ENCODE data around the gene STK39. TPM values are rescaled to one million over a fixed set of nuclear protein-coding genes. Genes with fewer than 3 reads are reported as not detected.

The STK39 gene
- total and polyA plus RNA-seq, 11 donors: 13.1 to 40.1 (median 21.5) TPM

DNA sequence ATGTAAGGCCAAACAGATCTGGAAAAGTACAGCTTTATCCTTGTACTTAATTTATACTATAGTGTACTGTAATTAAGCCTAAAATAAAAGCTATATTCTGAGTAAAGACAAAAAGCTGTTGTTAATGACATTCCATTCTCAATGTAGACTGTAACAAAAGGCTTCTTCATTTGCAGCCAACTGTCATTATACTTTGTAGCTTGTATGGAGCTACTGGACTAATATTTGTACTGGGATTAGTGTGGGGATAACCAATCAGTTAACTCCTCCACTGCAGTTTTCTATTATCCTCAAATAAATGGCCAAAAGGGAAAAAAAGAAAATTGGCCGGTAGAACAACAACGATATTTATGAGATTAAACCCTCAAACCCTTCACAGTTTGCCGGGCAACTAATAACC, 66.5 kb downstream of the STK39 start:
- WGBS, 4 donors: 89 to 95% (median 93%) methylated on average over 3 of the region's 3 CpGs
- TF ChIP-seq, protein P1, sequence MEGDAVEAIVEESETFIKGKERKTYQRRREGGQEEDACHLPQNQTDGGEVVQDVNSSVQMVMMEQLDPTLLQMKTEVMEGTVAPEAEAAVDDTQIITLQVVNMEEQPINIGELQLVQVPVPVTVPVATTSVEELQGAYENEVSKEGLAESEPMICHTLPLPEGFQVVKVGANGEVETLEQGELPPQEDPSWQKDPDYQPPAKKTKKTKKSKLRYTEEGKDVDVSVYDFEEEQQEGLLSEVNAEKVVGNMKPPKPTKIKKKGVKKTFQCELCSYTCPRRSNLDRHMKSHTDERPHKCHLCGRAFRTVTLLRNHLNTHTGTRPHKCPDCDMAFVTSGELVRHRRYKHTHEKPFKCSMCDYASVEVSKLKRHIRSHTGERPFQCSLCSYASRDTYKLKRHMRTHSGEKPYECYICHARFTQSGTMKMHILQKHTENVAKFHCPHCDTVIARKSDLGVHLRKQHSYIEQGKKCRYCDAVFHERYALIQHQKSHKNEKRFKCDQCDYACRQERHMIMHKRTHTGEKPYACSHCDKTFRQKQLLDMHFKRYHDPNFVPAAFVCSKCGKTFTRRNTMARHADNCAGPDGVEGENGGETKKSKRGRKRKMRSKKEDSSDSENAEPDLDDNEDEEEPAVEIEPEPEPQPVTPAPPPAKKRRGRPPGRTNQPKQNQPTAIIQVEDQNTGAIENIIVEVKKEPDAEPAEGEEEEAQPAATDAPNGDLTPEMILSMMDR (IDR thresholded peaks at IDR 0.05): no peak
- no peak for TF ChIP-seq POLR2A (IDR thresholded peaks at IDR 0.05)
- H3K4me3 ChIP-seq: no peak overlapping the region
- H3K27me3 ChIP-seq: no peaks in the 10 kb centered on the region
- intact Hi-C loops (cut with DNase I): no loop called here
- H3K36me3 ChIP-seq: peaks cover 0 to 14% (median 0%) of the 10 kb centered on the region in 9 donors
- ATAC-seq: no peak
- no peak overlapping the region for H3K27ac ChIP-seq
- DNase-seq: no peak
- H3K4me1 ChIP-seq: peaks cover 0 to 43% (median 18%) of the 10 kb centered on the region in 12 donors
- no peaks in the 10 kb centered on the region for H3K9me3 ChIP-seq

DNA sequence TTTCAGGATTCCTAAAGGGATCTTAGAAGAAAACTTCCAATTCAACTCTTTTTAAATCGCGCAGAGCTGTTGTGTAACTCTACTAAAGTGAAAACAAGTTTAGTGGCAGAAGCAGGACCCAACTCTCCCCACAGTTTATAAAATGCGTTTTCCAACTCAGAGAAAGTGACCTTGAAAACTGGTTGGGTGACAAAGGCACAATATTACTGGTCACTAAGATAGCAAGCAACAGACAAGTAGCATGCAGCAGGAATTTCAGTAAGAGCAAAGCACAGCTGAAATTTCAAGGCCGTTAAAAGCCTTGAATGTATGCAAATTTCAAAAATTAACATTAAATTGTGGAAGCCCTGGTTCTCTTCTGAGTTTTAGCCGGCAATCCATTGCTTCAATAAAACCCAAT, 66.9 kb downstream of the STK39 start:
- ATAC-seq (no peak), DNase-seq (no peak)
- Histone ChIP-seq H3K27ac (no peak overlapping the region), H3K9me3 (no peaks in the 10 kb centered on the region), H3K4me3 (no peak overlapping the region), H3K4me1 (peaks cover 0 to 39% (median 15%) of the 10 kb centered on the region in 12 donors), H3K36me3 (peaks cover 0 to 14% (median 0%) of the 10 kb centered on the region in 9 donors), H3K27me3 (no peaks in the 10 kb centered on the region)
- WGBS, 4 donors: 78 to 88% (median 81%) methylated on average over 5 of the region's 5 CpGs
- TF ChIP-seq, protein P1 (IDR thresholded peaks at IDR 0.05): no peak
- no peak for TF ChIP-seq POLR2A (IDR thresholded peaks at IDR 0.05)
- intact Hi-C loops (cut with DNase I): no loop called here

DNA sequence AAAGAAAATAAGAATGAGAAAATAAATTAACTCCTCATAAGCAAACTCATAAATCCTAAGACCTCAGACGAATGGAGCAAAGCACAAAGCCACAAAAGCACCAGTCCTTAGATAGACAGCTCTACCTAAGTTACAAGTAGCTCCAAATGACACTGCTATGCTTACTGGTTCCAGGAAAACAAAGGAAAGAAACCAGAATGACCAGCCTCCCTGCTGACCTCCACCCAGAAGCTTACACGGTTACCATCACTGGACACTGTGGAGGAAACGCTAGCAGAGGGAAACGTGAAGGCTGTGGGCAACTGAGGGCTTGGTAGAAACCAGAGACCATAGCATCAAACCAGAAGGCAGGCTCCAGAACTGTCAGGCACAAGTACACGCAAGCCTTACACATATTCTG, 67.8 kb downstream of the STK39 start:
- no peak overlapping the region for H3K4me3 ChIP-seq

GRCh38 chr2:168178520-168179324, 68.7 kb downstream of the STK39 start:
- Histone ChIP-seq H3K4me3 (no peak overlapping the region), H3K27me3 (no peaks in the 10 kb centered on the region), H3K27ac (no peak overlapping the region), H3K4me1 (peaks cover 0 to 26% (median 3%) of the 10 kb centered on the region in 12 donors), H3K36me3 (peaks cover 0 to 14% (median 0%) of the 10 kb centered on the region in 9 donors), H3K9me3 (no peaks in the 10 kb centered on the region)
- 81 to 85% (median 84%) methylated on average over 3 to 4 of the region's 4 CpGs for WGBS, 4 donors
- TF ChIP-seq, protein P1 (IDR thresholded peaks at IDR 0.05): no peak
- no peak for TF ChIP-seq POLR2A (IDR thresholded peaks at IDR 0.05)
- ATAC-seq (peak in 1 of 4 donors; percentile 16), DNase-seq (no peak)
- intact Hi-C loops (cut with DNase I): no loop called here

More for the DNA sequence above, 67.8 kb downstream of the STK39 start:
- H3K27me3 ChIP-seq: no peaks in the 10 kb centered on the region
- DNase-seq: no peak
- H3K9me3 ChIP-seq: no peaks in the 10 kb centered on the region
- TF ChIP-seq, protein P1 (IDR thresholded peaks at IDR 0.05): no peak
- TF ChIP-seq POLR2A (IDR thresholded peaks at IDR 0.05): no peak
- no peak overlapping the region for H3K27ac ChIP-seq
- H3K4me1 ChIP-seq: peaks cover 0 to 35% (median 9%) of the 10 kb centered on the region in 12 donors
- intact Hi-C loops (cut with DNase I): no loop called here
- ATAC-seq: no peak
- 83 to 98% (median 92%) methylated on average over 5 of the region's 5 CpGs for WGBS, 4 donors
- H3K36me3 ChIP-seq: peaks cover 0 to 14% (median 0%) of the 10 kb centered on the region in 9 donors

Measured in heart left ventricle (tissue), 16 donors.